LNCaP clone FGC (cell line): ENCODE measurements around the gene CLPX.
A peak's percentile ranks its signal among the peaks of the same experiment; 100 is the strongest.
"Not testable (repeated sequence)": the region's sequence is repeated elsewhere in the genome, so short reads cannot be mapped to it uniquely, and the experiment has no call there.

Experiments used
- DNase-seq: peaks from one replicate; pipeline ENCODE4 v3.0.0-alpha.2; 2011; ENCODE audit warnings: low read depth
- H3K4me3 ChIP-seq: 2 replicates; pipeline ENCODE4 v1.5.1; 2011; ENCODE audit warnings: mild to moderate bottlenecking, low read depth, low read length, control low read depth
- TF ChIP-seq, protein P1 (sequence below): IDR thresholded peaks from 2 replicates; pipeline ENCODE4 v1.5.1; 2012; ENCODE audit warnings: mild to moderate bottlenecking; ENCODE audit not compliant: control insufficient read depth, insufficient read depth; ENCODE audit errors: extremely low read depth

Gene CLPX

DNA sequence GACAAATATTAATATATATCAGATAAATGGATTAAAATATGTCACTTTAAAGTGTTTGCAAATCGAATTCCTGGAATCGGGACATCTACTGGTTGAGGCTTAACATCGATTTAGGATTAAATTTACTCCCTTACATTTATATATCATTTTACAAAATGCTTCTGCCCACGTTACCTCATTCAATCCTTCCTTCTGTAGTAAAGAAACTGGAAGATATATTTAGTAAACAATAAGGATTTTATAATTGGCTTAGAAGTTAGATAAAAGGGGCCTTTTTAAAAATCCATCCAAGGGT, 1.3 kb downstream of the CLPX start:
- TF ChIP-seq, protein P1, sequence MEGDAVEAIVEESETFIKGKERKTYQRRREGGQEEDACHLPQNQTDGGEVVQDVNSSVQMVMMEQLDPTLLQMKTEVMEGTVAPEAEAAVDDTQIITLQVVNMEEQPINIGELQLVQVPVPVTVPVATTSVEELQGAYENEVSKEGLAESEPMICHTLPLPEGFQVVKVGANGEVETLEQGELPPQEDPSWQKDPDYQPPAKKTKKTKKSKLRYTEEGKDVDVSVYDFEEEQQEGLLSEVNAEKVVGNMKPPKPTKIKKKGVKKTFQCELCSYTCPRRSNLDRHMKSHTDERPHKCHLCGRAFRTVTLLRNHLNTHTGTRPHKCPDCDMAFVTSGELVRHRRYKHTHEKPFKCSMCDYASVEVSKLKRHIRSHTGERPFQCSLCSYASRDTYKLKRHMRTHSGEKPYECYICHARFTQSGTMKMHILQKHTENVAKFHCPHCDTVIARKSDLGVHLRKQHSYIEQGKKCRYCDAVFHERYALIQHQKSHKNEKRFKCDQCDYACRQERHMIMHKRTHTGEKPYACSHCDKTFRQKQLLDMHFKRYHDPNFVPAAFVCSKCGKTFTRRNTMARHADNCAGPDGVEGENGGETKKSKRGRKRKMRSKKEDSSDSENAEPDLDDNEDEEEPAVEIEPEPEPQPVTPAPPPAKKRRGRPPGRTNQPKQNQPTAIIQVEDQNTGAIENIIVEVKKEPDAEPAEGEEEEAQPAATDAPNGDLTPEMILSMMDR, result no peak
- DNase-seq, result no peak
- peak overlapping the region; percentile 78 for H3K4me3 ChIP-seq

DNA sequence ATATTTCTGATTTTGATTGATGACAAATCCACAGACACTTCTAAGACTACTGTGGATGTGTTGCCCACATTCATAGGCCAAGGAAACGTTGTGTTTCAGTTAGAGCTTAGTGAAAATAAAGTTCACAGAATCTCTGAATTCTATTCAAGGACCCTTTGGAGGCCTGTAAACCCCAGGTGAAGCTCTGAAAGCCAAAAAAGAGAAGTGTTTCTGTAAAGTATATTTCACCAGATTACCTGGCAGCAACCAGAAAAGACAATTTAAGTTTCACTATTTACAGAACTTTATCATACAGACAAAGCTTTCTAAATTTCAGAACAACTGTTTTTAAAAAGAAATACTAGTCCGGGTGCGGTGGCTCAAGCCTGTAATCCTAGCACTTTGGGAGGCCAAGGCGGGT, 2.6 kb downstream of the CLPX start:
- no peak for DNase-seq
- TF ChIP-seq, protein P1, result no peak
- H3K4me3 ChIP-seq, result no peak overlapping the region

DNA sequence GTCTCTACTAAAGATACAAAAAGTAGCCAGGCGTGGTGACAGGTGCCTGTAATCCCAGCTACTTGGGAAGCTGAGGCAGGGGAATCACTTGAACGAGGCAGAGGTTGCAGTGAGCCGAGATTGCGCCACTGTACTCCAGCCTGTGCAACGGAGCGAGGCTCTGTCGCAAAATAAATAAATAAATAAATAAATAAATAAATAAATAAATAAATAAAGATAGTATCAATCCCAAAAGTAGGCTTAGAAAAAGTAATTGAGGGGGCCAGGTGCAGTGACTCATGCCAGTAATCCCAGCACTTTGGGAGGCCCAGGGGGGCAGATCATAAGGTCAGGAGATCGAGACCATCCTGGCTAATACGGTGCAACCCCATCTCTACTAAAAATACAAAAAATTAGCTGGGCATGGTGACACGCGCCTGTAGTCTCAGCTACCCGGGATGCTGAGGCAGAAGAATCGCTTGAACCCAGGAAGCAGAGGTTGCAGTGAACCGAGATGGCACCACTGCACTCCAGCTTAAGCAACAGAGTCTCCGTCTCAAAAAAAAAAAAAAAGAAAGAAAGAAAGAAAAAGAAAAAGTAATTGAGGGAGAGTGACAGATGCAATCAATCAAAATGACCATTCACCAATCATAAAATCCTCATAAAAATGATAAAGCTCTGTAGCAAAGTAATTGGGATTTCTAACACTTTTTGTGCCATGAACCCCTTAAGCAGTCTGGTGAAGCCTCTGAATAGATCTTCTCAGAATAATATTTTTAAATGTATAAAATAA, 3.4 kb downstream of the CLPX start:
- H3K4me3 ChIP-seq, DNase-seq: not testable (repeated sequence)

DNA sequence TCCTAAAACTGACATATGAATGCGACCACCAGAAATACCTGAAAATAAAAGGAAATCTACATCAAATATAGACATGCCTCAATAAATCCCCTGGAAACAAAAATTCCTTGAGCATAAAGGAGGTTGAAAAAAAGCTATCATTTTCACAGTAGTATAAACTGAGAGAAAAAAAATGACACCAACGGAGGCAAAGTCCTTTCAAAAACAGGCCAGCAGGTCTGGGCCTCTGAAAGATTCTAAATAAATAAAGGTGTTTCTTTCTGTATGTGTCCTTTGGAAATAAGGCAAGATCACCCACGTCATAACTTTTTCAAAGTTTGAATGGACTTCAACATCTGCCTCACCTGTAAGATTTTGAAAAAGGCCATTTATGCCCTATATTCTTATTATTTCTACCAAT, 5.0 kb downstream of the CLPX start:
- DNase-seq, result no peak
- TF ChIP-seq, protein P1, result no peak
- no peak overlapping the region for H3K4me3 ChIP-seq

DNA sequence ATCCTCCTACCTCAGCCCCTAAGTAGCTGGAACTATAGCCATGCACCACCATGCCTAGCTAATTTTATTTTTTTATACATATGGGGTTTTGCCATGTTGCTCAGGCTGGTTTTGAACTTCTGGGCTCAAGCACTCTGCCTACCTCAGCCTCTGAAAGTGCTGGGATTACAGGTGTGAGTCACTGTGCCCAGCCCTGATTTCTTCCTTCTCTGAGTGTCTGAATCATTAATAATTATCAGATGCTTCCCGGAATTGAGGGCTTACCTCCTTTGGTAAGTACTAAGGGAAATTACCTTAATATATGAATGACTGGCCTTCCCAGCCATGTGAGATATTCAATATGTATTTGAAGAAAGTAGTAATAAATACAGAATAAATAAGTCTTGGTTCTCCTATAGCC, 7.2 kb downstream of the CLPX start:
- TF ChIP-seq, protein P1, result no peak
- no peak overlapping the region for H3K4me3 ChIP-seq
- no peak for DNase-seq

DNA sequence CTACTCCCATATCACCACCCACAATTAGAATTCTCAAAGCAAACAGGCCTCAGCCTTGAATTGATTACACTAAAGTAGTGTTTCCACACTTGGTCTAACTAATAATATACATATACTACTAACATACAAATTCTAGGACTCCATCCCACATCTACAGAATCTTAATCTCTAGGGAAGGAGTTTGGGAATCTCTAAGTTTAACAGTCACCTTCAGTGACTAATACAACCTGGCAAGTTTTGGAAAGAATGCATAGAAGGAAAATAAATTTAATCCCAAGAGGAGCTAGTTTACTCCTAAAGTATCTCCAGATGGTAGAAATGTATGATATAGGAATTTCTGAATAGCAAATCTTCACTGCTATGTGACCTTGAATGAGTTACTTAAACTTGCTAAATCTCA, 9.1 kb downstream of the CLPX start:
- TF ChIP-seq, protein P1, result no peak
- H3K4me3 ChIP-seq, result no peak overlapping the region
- DNase-seq, result no peak

DNA sequence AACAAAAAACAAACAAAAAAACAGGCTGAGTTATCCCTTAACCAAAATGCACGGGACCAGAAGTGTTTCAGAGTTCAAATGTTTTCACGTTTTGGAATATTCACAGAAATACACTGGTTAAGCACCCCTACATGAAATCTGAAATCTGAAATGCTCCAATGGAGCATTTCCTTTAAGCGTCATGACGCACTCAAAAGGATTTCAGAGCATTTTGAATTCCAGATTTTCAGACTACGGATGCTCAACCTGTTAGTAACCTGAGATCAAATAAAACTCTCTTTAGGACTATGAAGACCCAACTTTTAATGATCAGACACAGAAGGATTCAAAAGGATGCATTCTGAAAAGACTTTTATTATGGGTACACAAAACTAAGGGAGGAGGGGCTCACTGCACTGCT, 9.6 kb downstream of the CLPX start:
- DNase-seq, result no peak
- H3K4me3 ChIP-seq, result no peak overlapping the region
- TF ChIP-seq, protein P1, result no peak
